Spinal cord (tissue), 10 donors: Measurements from ENCODE around the gene TOMM6. TPM values are rescaled to one million over a fixed set of nuclear protein-coding genes. Genes with fewer than 3 reads are reported as not detected.

Experiments
- DNase-seq, 6 donors: peaks; one replicate each; pipeline versions ENCODE4 v3.0.0 to v3.0.0-alpha.2; 2013 to 2015; ENCODE audit warnings: low spot score in 6 of 6, low read depth in 4 of 6
- H3K27ac ChIP-seq: one replicate; pipeline ENCODE4 v1.5.1; 2013; ENCODE audit warnings: low read depth, low read length, control low read depth
- H3K27me3 ChIP-seq: one replicate; pipeline ENCODE4 v1.6.1; 2013; ENCODE audit warnings: low read length; ENCODE audit not compliant: control insufficient read depth, insufficient read depth
- H3K36me3 ChIP-seq: one replicate; pipeline ENCODE4 v1.6.1; 2013; ENCODE audit warnings: low read length; ENCODE audit not compliant: control insufficient read depth, insufficient read depth
- H3K4me1 ChIP-seq: one replicate; pipeline ENCODE4 v1.6.1; 2013; ENCODE audit warnings: low read length; ENCODE audit not compliant: control insufficient read depth, insufficient read depth
- H3K4me3 ChIP-seq: one replicate; pipeline ENCODE4 v1.5.1; 2013; ENCODE audit warnings: low read depth, low read length, control low read depth
- H3K9me3 ChIP-seq: one replicate; pipeline ENCODE4 v1.6.1; 2013; ENCODE audit warnings: low read length; ENCODE audit not compliant: control insufficient read depth, insufficient read depth
- WGBS: methylation state at CpG from one replicate; pipeline ENCODE4 v1.1.5; 2013; ENCODE audit warnings: missing lambda C conversion rate; ENCODE audit not compliant: insufficient coverage; 5-methylcytosine and 5-hydroxymethylcytosine counted together
- polyA plus RNA-seq, 2 donors: library from polyadenylated mRNA; unstranded; fragments of 120-200 nt; gene quantifications; one replicate each; pipeline ENCODE4 v1.2.1, GENCODE V29; 2013; ENCODE audit not compliant: insufficient read length in 2 of 2
- small RNA-seq: library from RNA; depleted of rRNA; stranded (forward); fragments of <200 nt; gene quantifications from one replicate; pipeline ENCODE3, GENCODE V24; 2014; ENCODE audit warnings: low replicate concordance
- total RNA-seq, 2 donors: library from RNA; depleted of rRNA in 1 of 2; stranded (reverse); fragments of 120-200 nt in 1 of 2; fragments of >200 nt in 1 of 2; gene quantifications; one replicate each; pipeline versions ENCODE4 v1.2.3 to v1.2.4, GENCODE V29; 2013 to 2014
- donor health status: healthy.

Gene TOMM6
- total and polyA plus RNA-seq, 4 donors: 42.5 to 161 (median 142) TPM

DNA sequence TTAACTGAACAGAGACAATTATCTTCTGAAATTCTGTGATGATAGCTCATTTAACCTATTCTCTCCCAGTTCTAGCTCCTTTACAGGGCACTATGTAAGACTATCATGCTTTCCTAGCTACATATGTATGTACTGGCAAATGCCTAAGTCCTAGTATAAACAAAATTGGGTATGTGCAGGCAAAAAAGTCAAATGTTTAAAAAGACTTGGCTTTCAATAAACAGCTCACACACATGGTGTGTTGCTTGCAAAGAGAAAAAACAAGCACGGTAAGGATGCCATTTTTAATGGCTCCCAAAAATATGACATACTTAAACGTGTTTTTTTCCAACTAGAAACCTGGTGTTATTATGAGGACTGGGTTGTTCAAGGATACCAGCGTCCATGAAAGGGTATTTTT lies 44.8 kb downstream of the TOMM6 start:
- Histone ChIP-seq H3K27ac (no peak overlapping the region), H3K27me3 (no peaks in the 10 kb centered on the region), H3K4me1 (no peaks in the 10 kb centered on the region), H3K36me3 (no peaks in the 10 kb centered on the region), H3K9me3 (peaks cover 3% of the 10 kb centered on the region), H3K4me3 (no peak overlapping the region)
- WGBS: no CpG with 5 or more reads among the region's 3 CpGs
- DNase-seq: peak in 1 of 6 donors; percentile 49

DNA sequence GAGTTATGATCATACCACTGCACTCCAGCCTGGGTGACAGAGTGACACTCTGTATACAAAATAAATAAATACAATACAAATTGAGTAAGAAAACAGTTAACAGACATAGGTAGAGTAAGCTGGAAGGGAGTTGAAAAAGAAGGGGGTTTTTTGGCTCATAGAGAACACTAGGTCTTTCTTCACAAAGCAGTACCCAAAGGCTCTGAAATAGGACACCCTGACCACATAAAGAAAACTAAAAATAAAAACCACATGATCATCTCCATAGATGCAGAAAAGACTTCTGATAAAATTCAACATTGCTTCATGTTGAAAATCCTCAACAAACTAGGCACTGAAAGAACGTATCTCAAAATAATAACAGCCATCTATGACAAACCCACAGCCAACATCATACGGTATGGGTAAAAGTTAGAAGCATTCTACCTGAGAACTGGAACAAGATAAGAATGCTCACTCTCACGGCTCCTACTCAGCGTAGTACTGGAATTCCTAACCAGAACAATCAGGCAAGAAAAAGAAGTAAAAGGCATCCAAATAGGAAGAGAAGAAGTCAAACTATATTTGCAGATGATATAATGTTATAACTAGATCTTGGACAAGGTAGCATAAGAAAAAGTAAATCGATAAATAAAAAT lies 48.6 kb downstream of the TOMM6 start:
- no peaks in the 10 kb centered on the region for H3K4me1 ChIP-seq
- H3K27ac ChIP-seq: no peak overlapping the region
- H3K27me3 ChIP-seq: no peaks in the 10 kb centered on the region
- no peak overlapping the region for H3K4me3 ChIP-seq
- no peak for DNase-seq
- WGBS: no CpG with 5 or more reads among the region's 5 CpGs
- H3K9me3 ChIP-seq: peaks cover 3% of the 10 kb centered on the region
- H3K36me3 ChIP-seq: no peaks in the 10 kb centered on the region

DNA sequence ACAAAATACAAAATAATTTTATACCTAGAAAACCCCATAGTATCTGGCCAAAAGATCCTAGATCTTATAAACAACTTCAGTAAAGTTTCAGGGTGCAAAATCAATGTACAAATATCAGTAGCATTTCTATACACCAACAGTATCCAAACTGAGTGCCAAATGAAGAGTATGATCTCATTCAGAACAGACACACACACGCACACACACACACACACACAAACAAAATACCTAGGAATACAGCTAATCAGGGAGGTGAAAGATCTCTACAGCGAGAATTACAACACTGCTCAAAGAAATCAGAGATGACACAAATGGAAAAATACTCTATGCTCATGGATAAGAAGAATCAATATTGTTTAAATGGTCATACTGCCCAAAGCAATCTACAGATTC lies 49.2 kb downstream of the TOMM6 start:
- H3K36me3 ChIP-seq: no peaks in the 10 kb centered on the region
- peaks cover 3% of the 10 kb centered on the region for H3K9me3 ChIP-seq
- H3K4me3 ChIP-seq: no peak overlapping the region
- no peaks in the 10 kb centered on the region for H3K4me1 ChIP-seq
- no peak for DNase-seq
- WGBS: no CpG with 5 or more reads among the region's 2 CpGs
- no peaks in the 10 kb centered on the region for H3K27me3 ChIP-seq
- no peak overlapping the region for H3K27ac ChIP-seq

Small RNA genes within 50 kb of the gene (small RNA-seq; reads per million reads assigned to genes)
- gene AL365205.2: not detected
- gene AL365205.3: not detected
- gene RF00393: not detected

Other genes with a start within 250 kb of the TOMM6 start
- 1 to 10 TPM; 3.5 to 9.0 TPM for gene FOXP4, start 241.3 kb upstream of the TOMM6 start, total RNA-seq
- gene FOXP4, start 241.3 kb upstream of the TOMM6 start, polyA plus RNA-seq: 10 to 100 TPM; 15.0 to 27.8 TPM
- 100 to 1,000 TPM in 1 of 2 donors, 10 to 100 TPM in 1; 40.6 to 155 TPM for gene MDFI, start 149.2 kb upstream of the TOMM6 start, total RNA-seq
- gene MDFI, start 149.2 kb upstream of the TOMM6 start, polyA plus RNA-seq: 100 to 1,000 TPM; 150 to 151 TPM
- 10 to 100 TPM; 10.4 to 17.3 TPM for gene TFEB, start 52.1 kb upstream of the TOMM6 start, total RNA-seq
- gene TFEB, start 52.1 kb upstream of the TOMM6 start, polyA plus RNA-seq: 10 to 100 TPM; 32.1 to 35.2 TPM
- not detected for gene PGC, start 40.3 kb upstream of the TOMM6 start, total RNA-seq
- not detected for gene PGC, start 40.3 kb upstream of the TOMM6 start, polyA plus RNA-seq
- gene FRS3, start 7.8 kb upstream of the TOMM6 start, total RNA-seq: 1 to 10 TPM; 7.8 to 8.6 TPM
- 10 to 100 TPM; 37.1 to 40.8 TPM for gene FRS3, start 7.8 kb upstream of the TOMM6 start, polyA plus RNA-seq
- 1 to 10 TPM; 1.8 to 2.7 TPM for gene PRICKLE4, start 6.9 kb upstream of the TOMM6 start, total RNA-seq
- gene PRICKLE4, start 6.9 kb upstream of the TOMM6 start, polyA plus RNA-seq: 1 to 10 TPM; 1.6 to 8.8 TPM
- gene USP49, start 107.7 kb downstream of the TOMM6 start, total RNA-seq: 1 to 10 TPM; 6.0 to 7.0 TPM
- 10 to 100 TPM; 17.7 to 19.1 TPM for gene USP49, start 107.7 kb downstream of the TOMM6 start, polyA plus RNA-seq
- gene MED20, start 133.4 kb downstream of the TOMM6 start, total RNA-seq: 10 to 100 TPM; 21.8 to 23.3 TPM
- 10 to 100 TPM; 21.9 to 23.8 TPM for gene MED20, start 133.4 kb downstream of the TOMM6 start, polyA plus RNA-seq
- gene BYSL, start 133.8 kb downstream of the TOMM6 start, total RNA-seq: 1 to 10 TPM; 8.4 to 9.9 TPM
- 10 to 100 TPM; 23.5 to 24.7 TPM for gene BYSL, start 133.8 kb downstream of the TOMM6 start, polyA plus RNA-seq
- 10 to 100 TPM; 21.1 to 22.8 TPM for gene CCND3, start 154.1 kb downstream of the TOMM6 start, total RNA-seq
- gene CCND3, start 154.1 kb downstream of the TOMM6 start, polyA plus RNA-seq: 10 to 100 TPM; 41.6 to 44.0 TPM